GM12892 (cell line): ENCODE measurements around the gene ATP8B4.

Experiments
- DNase-seq: peaks from one replicate; pipeline ENCODE4 v3.0.0; 2011; ENCODE audit not compliant: insufficient read length
- FAIRE-seq: peaks from 2 replicates; lab custom pipeline; 2011; peaks lifted over from hg19 to GRCh38; lab: Jason Lieb, UNC
- POLR2A ChIP-seq: IDR thresholded peaks from 2 replicates; pipeline ENCODE4 v1.6.1; 2011; ENCODE audit warnings: low read depth, low read length, control low read depth
- POLR2AphosphoS5 ChIP-seq: IDR thresholded peaks from 2 replicates; pipeline ENCODE4 v1.6.1; 2011; ENCODE audit warnings: low read depth, low read length, control low read depth
- TAF1 ChIP-seq: IDR thresholded peaks from 2 replicates; pipeline ENCODE4 v1.6.1; 2011; ENCODE audit warnings: low read depth, mild to moderate bottlenecking, control low read depth, low read length, borderline replicate concordance

The ATP8B4 gene

GRCh38 chr15:50053055-50053856 lies 65.8 kb downstream of the ATP8B4 start:
- TF ChIP-seq POLR2AphosphoS5 (no peak), POLR2A (no peak), TAF1 (no peak)
- no peak for FAIRE-seq
- DNase-seq, result no peak

- no peak for DNase-seq
- FAIRE-seq, result no peak
- TF ChIP-seq POLR2A (no peak), TAF1 (no peak), POLR2AphosphoS5 (no peak)
These were observed 67.1 kb downstream of the ATP8B4 start for GRCh38 chr15:50051811-50052419.

- TF ChIP-seq POLR2A (no peak), POLR2AphosphoS5 (no peak), TAF1 (no peak)
- FAIRE-seq (no peak), DNase-seq (no peak)
These were observed 67.9 kb downstream of the ATP8B4 start for GRCh38 chr15:50050986-50051743.

- DNase-seq (no peak), FAIRE-seq (no peak)
- TF ChIP-seq TAF1, result no peak
- no peak for TF ChIP-seq POLR2AphosphoS5
- TF ChIP-seq POLR2A, result no peak
These were observed 69.2 kb downstream of the ATP8B4 start for GRCh38 chr15:50049871-50050270.

GRCh38 chr15:50046867-50047266 lies 72.2 kb downstream of the ATP8B4 start:
- DNase-seq (no peak), FAIRE-seq (no peak)
- TF ChIP-seq POLR2A (no peak), POLR2AphosphoS5 (no peak)

GRCh38 chr15:50046159-50046558 lies 72.9 kb downstream of the ATP8B4 start:
- DNase-seq (no peak), FAIRE-seq (no peak)
- TF ChIP-seq POLR2A, result no peak
- no peak for TF ChIP-seq POLR2AphosphoS5
- no peak for TF ChIP-seq TAF1

- FAIRE-seq (no peak), DNase-seq (no peak)
- TF ChIP-seq TAF1 (no peak), POLR2AphosphoS5 (no peak), POLR2A (no peak)
These were observed 74.1 kb downstream of the ATP8B4 start for GRCh38 chr15:50044904-50045303.

- no peak for TF ChIP-seq POLR2A
- no peak for TF ChIP-seq TAF1
- TF ChIP-seq POLR2AphosphoS5, result no peak
- FAIRE-seq (no peak), DNase-seq (no peak)
These were observed 74.6 kb downstream of the ATP8B4 start for GRCh38 chr15:50044406-50044805.

GRCh38 chr15:50042775-50043174 lies 76.3 kb downstream of the ATP8B4 start:
- DNase-seq (no peak), FAIRE-seq (no peak)
- TF ChIP-seq TAF1 (no peak), POLR2AphosphoS5 (no peak), POLR2A (no peak)

- DNase-seq (no peak), FAIRE-seq (no peak)
- no peak for TF ChIP-seq TAF1
- TF ChIP-seq POLR2A, result no peak
- no peak for TF ChIP-seq POLR2AphosphoS5
These were observed 88.6 kb downstream of the ATP8B4 start for GRCh38 chr15:50030456-50030855.

- DNase-seq, result no peak
- TF ChIP-seq TAF1 (no peak), POLR2A (no peak), POLR2AphosphoS5 (no peak)
- no peak for FAIRE-seq
These were observed 90.7 kb downstream of the ATP8B4 start for GRCh38 chr15:50028326-50028725.

- TF ChIP-seq POLR2A, result no peak
- TF ChIP-seq TAF1, result no peak
- TF ChIP-seq POLR2AphosphoS5, result no peak
- DNase-seq, result no peak
- FAIRE-seq, result no peak
These were observed 94.8 kb downstream of the ATP8B4 start for GRCh38 chr15:50024281-50024680.
